Globus pallidus (tissue), 1 donor: Measurements from ENCODE around the gene KIF3C.
"Not testable (repeated sequence)": the region's sequence is repeated elsewhere in the genome, so short reads cannot be mapped to it uniquely, and the experiment has no call there.

Source experiments
- DNase-seq: peaks from one replicate; pipeline ENCODE4 v3.0.0-alpha.2; 2015; ENCODE audit warnings: low spot score

The KIF3C gene

DNA sequence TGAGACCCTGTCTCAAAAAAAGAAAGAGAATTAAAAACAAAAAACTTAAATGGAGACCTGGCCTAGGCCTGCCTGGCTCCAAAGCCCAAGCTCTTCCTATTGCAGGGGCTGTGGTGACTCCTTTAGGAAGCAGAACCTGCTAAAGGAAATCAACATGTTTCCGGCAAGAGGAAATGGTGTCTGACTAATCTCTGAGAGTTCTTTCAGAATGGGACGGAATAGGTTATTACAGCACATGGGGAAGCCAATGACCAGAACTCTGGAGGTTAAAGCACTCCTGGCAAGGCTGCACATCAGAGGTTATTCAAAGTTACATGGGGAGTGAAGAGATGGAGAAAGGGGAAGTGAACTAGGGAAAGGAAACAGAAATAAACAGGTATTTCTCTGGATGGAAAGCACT lies 21.4 kb downstream of the KIF3C start:
- no peak for DNase-seq

DNA sequence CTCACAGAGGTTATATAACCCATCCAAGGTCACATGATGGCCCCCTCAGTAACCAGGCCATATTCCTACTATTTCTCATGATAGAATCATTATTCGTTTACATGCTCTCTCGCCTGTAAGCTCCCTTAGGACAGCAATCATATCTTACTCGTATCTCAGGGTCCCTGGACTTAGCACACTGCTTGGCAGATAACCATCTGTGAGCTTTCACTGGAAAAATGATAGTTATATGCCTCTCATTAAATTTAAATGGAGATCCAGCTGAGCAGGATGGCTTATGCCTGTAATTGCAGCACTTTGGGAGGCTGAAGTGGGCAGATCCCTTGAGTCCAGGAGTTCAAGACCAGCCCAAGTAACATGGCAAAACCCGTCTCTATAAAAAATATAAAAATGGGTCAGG lies 21.9 kb downstream of the KIF3C start:
- no peak for DNase-seq

DNA sequence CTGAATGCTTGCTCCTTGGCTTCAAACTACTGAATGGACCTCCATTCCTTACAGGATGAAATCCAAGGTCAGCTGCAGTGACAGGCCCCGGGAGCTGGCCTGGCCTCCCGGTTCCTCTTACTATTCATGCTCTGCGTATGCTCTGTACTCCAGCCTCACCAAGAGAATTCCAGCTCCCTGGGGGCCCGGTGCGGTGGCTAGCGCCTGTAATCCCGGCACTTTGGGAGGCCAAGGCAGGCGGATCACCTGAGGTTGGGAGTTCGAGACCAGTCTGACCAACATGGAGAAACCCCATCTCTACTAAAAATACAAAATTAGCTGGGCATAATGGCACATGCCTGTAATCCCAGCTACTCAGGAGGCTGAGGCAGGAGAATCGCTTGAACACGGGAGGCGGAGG lies 23.7 kb downstream of the KIF3C start:
- not testable (repeated sequence) for DNase-seq

DNA sequence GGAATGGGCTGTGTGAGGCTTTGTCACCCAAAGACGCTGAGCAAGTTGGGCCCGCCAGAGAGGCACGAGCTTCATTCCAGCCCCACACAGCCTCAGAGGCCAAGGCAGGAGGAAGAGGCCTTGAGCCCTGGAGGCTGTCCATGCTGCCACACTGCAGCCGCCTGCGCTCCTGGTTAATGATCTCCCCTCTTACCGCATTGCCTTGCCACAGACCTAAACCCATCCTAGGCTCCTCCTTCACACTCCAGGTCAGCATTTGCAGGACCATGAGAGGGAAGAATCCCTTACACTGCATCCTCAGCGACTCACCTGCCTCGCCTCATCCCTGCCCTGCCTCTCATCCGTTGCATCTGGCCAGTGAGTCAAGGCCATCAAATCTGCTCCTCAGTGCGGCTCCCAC lies 24.6 kb downstream of the KIF3C start:
- DNase-seq, result no peak

DNA sequence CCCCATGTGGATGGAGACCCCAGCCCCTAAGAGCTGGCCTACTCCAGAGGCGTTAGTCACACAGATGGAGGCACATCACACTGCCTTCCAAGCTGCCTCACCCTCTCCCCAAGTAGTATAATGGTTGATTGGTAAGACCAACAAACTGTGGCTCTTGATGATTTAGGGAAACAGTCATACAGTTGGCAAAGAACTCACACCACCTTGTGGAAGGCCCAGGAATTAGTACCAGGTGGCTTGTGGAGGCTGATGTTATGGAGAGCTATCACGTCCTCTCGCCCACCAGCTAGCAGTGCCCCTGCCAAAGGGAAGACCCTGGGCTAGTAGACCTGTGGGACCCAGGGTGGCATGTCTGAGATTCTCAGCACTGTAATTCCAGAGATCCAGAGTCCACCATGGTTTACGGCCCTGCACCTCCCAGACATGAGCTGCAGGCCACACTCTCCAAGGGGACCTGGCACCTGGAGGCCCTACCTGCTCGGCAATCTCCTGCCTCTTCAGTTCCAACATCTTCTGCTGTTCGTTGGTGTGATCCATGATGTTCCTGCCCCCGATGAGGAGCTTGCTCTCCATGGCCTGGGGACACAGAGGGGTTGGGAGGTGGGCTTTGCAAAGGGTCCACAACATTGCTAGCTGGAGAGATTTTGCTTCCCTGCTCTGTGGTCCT lies 26.3 kb downstream of the KIF3C start:
- DNase-seq, result no peak

DNA sequence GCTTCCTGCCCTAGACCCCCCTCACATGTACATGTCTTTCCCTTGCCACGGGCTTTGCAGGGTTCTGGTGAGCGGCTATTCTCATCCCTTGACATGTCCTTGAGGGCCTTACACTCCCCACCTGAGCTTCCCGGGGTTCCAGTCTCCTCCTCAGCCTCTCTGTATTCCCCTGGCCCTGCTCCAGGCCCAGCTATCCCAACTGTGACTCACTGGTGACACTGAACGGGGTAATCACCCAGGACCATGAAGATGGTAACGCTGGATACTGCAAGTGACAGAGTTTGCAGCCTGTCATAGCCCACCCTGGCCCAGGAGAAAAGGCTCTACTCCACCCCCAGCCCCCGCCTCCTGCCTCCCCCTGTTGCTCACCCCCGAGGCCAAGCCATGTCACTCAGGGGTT lies 27.3 kb downstream of the KIF3C start:
- DNase-seq, result no peak

DNA sequence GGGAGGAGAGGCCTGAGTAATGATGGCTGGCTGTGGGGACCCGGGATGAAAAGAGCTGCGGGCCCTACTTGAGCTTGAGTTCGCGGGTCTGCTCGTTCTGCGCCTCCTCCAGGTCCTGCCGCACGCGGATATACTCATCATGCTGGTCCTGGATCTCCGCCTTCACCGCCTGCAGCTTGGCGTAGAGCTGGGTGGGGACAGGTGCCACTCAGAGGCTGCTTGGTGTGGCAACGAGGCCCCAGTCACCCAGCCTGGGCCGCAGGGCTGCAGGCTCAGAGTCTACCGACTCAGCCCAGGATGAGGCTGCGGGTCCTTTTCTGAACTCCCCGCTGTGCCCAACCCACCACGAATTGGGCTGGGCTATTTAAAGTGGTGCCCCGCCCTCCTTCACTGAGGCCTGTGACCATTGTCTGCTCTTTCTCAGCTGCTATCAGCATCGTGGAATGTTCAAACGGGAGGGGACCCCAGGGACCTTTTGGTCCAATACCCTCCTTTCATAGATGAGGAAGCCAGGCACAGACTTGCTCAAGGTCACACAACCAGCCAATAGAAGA lies 28.0 kb downstream of the KIF3C start:
- no peak for DNase-seq

DNA sequence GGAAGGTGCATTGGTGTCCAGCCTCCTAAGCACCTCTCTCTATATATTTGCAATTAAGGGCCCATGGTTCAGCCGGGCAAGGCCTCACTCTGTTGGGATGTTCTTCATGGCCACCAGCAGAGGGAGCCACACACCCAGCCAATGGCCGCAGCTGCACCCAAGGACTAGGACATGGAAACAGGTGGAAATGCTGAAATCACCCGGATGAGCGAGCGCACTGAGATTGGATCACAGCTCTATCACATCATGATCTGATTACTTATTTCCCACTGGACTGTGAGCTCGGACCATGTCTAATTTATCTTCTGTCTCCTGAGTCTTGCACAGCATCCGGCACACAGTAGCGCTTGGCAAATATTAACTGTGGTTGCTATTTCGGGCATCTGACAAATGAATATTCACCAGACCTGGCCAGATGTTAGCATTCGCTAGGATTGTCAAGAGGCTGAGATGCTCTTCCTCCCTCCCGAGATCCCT lies 31.2 kb downstream of the KIF3C start:
- peak; percentile 91 for DNase-seq

DNA sequence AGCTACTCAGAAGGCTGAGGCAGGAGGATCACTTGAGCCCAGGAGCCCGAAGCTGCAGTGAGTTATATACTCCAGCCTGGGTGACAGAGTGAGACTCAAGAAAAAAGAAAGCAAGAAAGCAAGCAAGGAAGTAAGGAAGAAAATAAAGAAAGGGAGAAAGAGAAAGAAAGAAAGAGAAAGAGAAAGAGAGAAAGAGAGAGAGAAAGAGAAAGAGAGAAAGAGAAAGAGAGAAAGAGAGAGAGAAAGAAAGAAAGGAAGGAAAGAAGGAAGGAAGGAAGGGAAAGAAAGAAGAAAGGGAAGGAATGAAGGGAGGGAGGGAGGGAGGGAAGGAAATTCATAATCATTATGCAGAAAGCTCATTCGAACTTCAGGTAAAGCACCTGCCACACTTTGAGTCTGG lies 33.9 kb downstream of the KIF3C start:
- no peak for DNase-seq

DNA sequence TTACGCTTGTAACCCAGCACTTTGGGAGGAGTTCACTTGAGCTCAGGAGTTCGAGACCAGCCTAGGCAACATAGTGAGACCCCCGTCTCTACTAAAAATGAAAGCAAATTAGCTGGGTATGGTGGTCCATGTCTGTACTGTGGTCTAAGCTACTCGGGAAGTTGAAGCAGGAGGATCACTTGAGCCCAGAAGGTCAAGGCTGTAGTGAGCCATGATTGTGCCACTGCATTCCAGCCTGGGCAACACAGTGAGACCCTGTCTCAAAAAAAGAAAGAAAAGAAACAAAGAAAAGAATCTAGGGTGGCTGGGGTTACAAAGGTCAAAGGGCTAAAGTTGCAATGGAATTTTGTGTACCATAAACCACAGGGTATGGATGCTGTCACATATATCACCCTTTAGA lies 41.3 kb downstream of the KIF3C start:
- no peak for DNase-seq

DNA sequence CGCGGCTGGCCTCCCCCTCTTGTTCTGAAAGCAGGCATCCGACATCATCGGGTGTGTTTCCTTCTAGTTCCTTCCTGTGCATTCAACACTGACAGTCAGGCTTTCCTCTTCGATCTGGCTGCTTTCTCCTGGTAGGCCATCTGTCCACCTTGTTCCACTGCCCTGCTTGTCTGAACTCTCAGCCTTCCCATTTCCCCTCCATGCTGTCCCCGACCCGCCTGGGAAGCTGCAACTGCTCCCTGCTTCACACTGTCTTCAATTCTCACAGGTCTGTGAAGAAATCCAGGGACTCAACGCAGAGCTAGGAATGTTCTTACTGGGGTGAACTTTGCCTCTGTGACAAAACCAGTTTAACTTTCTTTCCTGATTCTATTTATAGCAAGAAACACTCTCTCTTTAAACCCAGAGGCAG lies 43.0 kb downstream of the KIF3C start:
- no peak for DNase-seq

DNA sequence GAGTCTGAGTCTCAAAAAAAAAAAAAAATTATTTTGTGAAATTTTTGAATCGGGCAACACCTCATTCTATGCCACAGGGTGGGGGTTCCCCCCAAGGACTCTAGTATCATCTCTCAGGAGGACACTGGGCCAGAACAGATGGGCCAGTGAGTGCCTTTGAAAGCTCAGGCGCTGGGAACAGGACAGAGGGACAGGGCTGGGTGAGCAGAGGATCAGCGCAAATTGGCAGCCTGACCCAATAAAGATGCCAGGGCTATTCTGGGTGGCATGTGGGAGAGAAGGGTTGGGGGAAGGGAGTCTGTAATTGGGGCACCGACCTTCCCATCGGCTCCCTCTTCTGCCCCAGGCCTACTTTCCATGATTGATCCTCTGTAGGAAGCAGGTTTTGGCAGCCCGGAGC lies 44.0 kb downstream of the KIF3C start:
- peak; percentile 57 for DNase-seq

DNA sequence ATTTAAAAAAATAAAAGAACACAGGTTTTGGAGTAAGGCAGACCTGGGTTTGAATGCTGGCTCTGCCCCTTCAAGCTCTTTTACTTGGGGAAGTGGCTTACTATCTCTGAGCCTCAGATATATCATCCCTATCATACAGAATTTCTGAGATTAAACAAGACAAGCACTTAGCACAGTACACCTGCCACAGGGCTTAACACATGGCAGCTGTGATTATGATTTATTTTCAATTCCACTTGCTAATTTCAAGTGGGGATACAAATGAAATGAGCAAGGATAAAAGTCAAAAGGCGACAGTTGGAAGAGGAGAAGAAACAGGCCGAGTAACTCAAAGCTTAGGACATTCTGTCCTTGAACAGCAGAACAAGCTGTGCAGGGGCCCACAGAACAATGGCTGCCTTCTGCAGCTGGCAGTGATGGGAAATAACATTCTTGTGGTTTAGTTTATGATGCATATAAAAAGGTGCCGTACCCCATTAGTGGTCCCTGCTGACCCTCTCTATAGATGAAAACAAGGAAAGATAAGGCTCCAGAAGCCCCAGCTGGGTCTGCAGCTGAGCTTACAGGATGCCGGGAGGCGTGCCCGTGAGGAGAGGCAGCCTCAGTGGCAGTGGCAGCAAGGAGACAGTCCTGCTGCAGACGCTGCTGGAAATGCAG lies 45.3 kb downstream of the KIF3C start:
- DNase-seq, result peak; percentile 21

DNA sequence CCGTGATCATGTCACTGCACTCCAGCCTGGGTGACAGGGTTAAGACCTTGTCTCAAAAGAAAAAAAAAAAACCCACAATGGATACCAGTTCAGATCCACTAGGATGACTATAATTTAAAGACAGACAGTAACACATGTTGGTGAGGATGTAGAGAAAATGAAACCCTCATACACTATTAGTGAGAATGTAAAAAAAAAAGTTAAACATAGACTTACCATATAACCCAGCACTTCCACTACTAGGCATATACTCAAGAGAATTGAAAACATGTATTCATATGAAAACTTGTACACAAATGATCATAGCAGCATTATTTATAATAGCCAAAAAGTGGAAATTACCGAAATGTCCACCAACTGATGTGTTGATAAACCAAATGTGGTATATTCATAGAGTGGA lies 48.7 kb downstream of the KIF3C start:
- DNase-seq, result no peak

DNA sequence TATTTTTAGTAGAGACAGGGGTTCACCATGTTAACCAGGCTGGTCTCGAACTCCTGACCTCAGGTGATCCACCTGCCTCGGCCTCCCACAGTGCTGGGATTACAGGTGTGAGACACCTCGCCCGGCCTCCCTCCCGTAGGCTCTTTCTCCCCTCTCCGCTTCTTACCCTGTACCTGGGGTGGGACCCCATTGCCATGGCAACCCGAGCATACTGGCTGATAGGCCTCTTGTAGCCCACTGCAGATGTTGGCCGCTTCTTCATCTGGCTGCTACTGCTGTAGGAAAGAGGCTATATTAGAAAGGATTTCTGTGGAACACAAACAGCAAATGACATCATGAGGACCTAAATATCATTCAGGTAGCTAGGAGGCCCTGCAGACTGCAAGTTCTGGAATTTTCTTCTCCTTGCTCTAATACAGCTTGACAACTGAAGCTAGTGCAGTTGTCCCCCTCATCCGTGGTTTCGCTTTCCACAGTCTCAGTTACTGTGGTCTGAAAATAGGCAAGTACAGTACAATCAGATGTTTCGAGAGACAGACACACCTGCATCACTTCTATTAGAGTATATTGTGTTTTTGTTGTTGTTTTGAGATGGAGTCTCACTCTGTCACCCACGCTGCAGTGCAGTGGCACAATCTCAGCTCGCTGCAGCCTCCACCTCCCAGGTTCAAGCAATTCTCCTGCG lies 52.4 kb downstream of the KIF3C start:
- DNase-seq, result no peak

DNA sequence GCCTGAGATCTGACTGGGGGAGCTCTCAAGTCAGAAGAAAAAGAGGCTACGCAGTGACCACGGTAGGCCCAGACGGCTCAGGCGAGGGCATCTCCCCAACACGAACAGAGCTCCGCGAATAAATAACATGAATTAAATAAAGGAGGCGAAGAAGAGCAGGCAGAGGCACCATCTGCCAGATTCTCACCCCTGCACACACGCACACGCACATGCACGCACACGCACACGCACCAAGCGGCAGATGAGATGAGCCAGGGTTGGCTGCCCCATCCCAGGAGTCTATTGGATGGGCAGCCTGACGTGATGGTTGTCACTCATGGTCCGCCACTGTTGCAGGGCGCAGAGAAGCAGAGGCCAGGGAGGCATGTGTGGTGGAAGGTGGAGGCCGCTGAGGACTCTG lies 53.6 kb downstream of the KIF3C start:
- DNase-seq, result no peak

DNA sequence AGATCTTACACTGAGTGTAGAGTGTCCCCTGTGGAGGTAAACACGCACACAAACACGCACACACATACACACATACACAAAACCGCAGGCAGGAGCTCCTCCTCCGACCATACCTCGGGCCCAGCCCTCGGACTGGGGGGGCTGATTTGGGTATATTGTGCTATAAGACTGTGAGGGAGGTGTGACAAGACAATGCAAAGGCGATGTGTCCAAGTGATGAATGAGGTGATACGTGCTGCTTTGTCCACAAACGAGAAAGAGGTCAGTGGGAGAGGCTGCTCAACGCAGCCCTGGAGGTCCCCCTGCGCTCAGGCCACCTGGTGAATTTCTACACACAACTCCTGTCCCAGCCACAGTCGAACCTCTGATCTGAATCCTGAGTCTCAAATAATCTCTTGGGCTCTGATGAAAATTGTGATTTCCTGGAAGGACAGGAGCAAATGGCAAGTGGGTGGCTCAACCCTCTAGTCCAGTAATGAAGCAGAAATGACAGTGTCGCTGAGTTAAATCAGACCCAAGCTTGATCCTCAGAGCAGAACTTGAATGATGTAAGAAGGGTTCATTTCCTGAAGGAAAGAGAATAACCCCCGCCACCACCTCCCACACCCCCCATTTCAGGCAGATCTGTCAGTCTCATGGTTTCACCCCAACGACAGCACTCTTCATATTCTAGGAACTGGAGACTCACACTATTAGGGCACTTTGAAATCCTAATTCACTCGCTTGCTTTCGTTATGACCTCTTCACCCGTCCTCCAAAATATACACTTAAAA lies 55.1 kb downstream of the KIF3C start:
- DNase-seq, result no peak

DNA sequence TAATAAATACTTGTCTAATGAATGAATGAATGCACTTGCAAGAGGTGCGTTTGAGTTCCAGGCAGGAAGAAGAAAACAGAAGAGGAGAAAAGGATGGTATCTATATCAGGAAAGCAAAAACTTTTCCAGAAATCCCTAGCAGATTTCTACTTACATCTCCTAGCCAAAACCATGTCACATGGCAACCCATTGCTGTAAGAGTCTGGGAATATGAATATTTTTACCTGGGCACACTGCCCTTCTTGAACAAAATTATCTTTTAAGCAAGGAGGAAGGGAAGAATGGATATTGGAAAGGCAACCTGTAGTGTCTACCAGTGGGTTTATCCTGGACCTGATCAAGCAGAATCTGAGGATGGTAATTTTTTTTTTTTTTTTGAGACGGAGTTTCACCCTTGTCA lies 59.8 kb downstream of the KIF3C start:
- DNase-seq, result no peak

DNA sequence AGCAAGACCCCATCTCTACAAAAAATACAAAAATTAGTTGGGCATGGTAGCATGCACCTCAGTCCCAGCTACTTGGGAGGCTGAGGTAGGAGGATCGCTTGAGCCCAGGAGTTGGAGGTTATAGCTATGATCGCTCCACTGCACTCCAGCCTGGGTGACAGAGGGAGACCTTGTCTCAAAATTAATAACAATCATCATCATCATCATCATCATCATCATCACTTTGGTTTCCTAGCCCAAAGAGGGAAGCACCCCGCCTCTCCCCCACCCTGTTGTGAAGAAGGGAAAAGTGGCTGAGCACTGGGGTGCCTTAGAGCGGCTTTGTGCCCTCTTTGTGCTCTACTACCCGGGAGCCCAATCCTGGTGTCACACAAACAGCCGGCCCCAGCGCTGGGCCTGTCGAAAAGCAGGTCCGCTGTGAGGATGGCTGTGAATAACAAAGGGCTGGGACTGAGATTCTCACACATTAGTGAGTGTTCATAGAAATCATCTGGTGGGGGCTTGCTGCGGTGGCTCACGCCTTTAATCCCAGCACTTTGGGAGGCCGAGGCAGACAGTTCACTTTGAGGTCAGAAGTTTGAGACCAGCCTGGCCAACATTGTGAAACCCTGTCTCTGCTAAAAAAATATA lies 61.4 kb downstream of the KIF3C start:
- DNase-seq, result no peak

DNA sequence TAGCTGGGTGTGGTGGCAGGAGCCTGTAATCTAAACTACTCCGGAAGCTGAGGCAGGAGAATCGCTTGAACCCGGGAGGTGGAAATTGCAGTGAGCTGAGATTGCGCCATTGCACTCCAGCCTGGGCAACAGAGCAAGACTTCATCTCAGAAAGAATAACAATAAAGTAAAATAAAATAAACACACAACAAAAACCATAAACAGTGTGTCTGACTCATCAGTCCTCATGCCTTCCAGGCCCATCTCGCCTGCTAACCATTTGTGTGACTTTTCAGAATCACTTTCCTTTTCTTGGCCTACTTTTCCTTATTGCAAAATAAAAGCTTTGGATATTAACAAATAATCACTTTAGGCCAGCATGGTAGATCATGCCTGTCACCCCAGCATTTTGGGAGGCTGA lies 62.0 kb downstream of the KIF3C start:
- no peak for DNase-seq

DNA sequence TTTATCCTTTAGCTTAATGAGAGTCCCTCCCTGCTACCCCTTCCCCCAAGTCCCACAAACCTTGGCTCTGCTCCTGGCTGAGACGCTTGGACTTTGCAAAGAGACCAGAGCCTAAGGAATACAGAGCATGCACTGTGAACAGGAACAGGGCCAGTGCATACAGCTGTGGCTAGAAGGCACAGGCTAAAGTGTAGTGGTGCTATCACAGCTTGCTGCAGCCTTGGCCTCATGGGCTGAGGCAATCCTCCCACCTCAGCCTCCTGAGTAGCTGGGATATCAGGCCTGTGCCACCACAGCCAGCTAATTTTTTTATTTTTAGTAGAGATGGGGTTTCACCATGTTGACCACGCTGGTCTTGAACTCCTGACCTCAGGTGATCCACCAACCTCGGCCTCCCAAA lies 64.5 kb downstream of the KIF3C start:
- DNase-seq, result no peak

DNA sequence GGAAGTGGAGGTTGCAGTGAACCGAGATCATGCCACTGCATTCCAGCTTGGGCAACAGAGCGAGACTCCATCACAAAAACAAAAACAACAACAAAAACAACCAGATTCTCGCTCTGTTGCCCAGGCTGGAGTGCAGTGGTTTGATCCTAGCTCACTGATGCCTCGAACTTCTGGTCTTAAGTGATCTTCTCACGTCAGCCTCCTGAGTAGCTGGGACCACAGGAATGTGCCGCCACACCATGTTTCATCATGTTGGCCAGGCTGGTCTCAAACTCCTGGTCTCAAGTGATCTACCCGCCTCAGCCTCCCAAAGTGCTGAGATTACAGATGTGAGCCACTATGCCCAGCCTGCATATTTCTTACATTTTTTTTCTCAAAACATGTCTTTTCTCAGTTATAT lies 64.9 kb downstream of the KIF3C start:
- DNase-seq, result not testable (repeated sequence)
